CD4-positive, CD25-positive, alpha-beta regulatory T cell (primary cell): Measurements from ENCODE around the gene CCBE1. TPM values are rescaled to one million over a fixed set of nuclear protein-coding genes. Genes with fewer than 3 reads are reported as not detected.

Experiments
- ATAC-seq, 2 donors: fragments of 150-1000 bp; cut with Tn5 transposase; one replicate each; pipeline ENCODE4 v1.10.0; 2021; ENCODE audit warnings: low read depth in 2 of 2, moderate number of reproducible peaks in 2 of 2, moderate library complexity in 1 of 2
- DNase-seq, 3 donors: peaks; one replicate each; pipeline versions ENCODE4 v3.0.0 to v3.0.0-alpha.2; 2012 to 2022; ENCODE audit warnings: mixed read lengths in 1 of 3
- H3K27ac ChIP-seq: one replicate; pipeline ENCODE4 v1.7.0; 2013; ENCODE audit warnings: mild to moderate bottlenecking, low read length; ENCODE audit not compliant: insufficient read depth, poor library complexity, severe bottlenecking
- H3K27me3 ChIP-seq: one replicate; pipeline ENCODE4 v1.7.0; 2013; ENCODE audit warnings: low read length; ENCODE audit not compliant: control insufficient read depth, insufficient read depth
- H3K36me3 ChIP-seq: one replicate; pipeline ENCODE4 v1.7.0; 2013; ENCODE audit warnings: mild to moderate bottlenecking, low read length, moderate library complexity; ENCODE audit not compliant: control insufficient read depth, insufficient read depth
- H3K4me1 ChIP-seq: 2 replicates; pipeline ENCODE4 v1.7.0; 2013; ENCODE audit warnings: mild to moderate bottlenecking, low read length; ENCODE audit not compliant: insufficient read depth, control insufficient read depth, poor library complexity, severe bottlenecking
- H3K4me3 ChIP-seq: one replicate; pipeline ENCODE4 v1.7.0; 2013; ENCODE audit warnings: low read depth, mild to moderate bottlenecking, low read length, moderate library complexity
- H3K9me3 ChIP-seq, 2 experiments: 1 replicate in 1 of 2; 2 replicates in 1 of 2; pipeline ENCODE4 v1.7.0; 2013; ENCODE audit warnings: low read length in 2 of 2, mild to moderate bottlenecking in 1 of 2, moderate library complexity in 1 of 2; ENCODE audit not compliant: control insufficient read depth in 2 of 2
- H3K27ac Mint-ChIP-seq, 3 donors: one replicate each; pipeline ENCODE4 v1.8.0; 2020 to 2022; ENCODE audit warnings: mild to moderate bottlenecking in 3 of 3, mixed read lengths in 3 of 3, moderate library complexity in 2 of 3
- H3K27me3 Mint-ChIP-seq: one replicate; pipeline ENCODE4 v1.8.0; 2022; ENCODE audit warnings: mild to moderate bottlenecking, mixed read lengths
- H3K36me3 Mint-ChIP-seq: one replicate; pipeline ENCODE4 v1.8.0; 2020; ENCODE audit warnings: mixed read lengths
- H3K4me1 Mint-ChIP-seq, 4 donors: one replicate each; pipeline ENCODE4 v1.8.0; 2020 to 2022; ENCODE audit warnings: mixed read lengths in 4 of 4, mild to moderate bottlenecking in 1 of 4
- H3K4me3 Mint-ChIP-seq, 4 donors: one replicate each; pipeline ENCODE4 v1.8.0; 2020 to 2022; ENCODE audit warnings: mild to moderate bottlenecking in 4 of 4, mixed read lengths in 4 of 4, moderate library complexity in 3 of 4
- H3K9me3 Mint-ChIP-seq, 7 donors: one replicate each; pipeline ENCODE4 v1.8.0; 2020 to 2022; ENCODE audit warnings: mixed read lengths in 7 of 7, mild to moderate bottlenecking in 3 of 7, moderate library complexity in 2 of 7
- polyA plus RNA-seq, 4 donors: library from polyadenylated mRNA; unstranded; fragments of 300-500 nt; fragmentation: Illumina TruSeq; gene quantifications; one replicate each; pipeline ENCODE4 v1.2.3, GENCODE V29; 2021
- total RNA-seq: library from RNA; stranded (reverse); gene quantifications from one replicate; pipeline ENCODE4 v1.2.3, GENCODE V29; 2022

Gene CCBE1
- total and polyA plus RNA-seq, 5 donors from 2014 or later = not detected

GRCh38 chr18:59700535-59700967 lies 3.3 kb upstream of the CCBE1 start:
- ATAC-seq (no peak), DNase-seq (no peak)
- Histone ChIP-seq H3K4me3 (no peak overlapping the region), H3K9me3 (no peaks in the 10 kb centered on the region), H3K27ac (no peak overlapping the region), H3K4me1 (peaks cover 12% of the 10 kb centered on the region), H3K27me3 (peaks cover 20% of the 10 kb centered on the region), H3K36me3 (no peaks in the 10 kb centered on the region)
- H3K27ac Mint-ChIP-seq = no peak overlapping the region
- peaks cover 0 to 2% (median 0%) of the 10 kb centered on the region in 7 donors for H3K9me3 Mint-ChIP-seq
- H3K4me3 Mint-ChIP-seq = no peak overlapping the region
- peaks cover 49% of the 10 kb centered on the region for H3K27me3 Mint-ChIP-seq
- H3K36me3 Mint-ChIP-seq = no peaks in the 10 kb centered on the region
- H3K4me1 Mint-ChIP-seq = peaks cover 4 to 16% (median 10%) of the 10 kb centered on the region in 4 donors

DNA sequence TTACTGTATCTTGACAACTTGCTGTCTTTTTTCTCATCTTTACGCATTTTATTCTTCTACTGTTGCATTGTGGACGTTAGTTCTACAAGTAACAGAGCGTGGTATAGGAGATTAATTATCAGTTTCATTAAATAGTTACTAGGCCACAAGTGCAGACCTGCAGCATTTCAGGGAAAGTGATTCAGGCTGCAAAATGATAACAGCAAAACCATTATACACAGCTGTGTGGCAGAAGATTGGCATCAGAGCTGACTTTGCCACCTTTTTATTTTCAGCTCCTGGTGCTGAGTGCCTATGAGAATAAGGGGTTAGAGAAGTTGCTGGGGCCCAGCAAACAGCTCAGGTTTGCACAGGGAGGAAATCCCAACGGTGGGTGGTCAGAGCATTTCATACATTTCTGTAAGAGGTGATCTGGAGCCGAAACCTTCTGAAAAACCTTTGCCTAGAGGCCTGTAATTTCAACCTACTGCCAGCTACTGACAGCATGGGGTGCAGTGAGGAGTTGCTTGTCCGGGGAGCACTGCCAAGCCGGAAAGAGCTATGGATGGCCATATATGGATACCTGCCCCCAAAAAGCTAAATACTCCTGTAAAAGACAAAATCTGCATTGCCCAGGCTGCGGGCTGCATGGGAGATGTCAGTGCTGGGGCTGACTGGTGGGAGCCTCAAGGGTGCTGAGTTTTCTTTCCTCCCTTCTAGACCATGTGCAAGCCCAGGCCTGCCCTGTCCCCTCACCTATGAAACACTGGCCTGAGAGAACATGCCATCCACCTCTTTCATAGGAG lies 2.7 kb upstream of the CCBE1 start:
- peaks cover 55% of the 10 kb centered on the region for H3K27me3 Mint-ChIP-seq
- Histone ChIP-seq H3K36me3 (no peaks in the 10 kb centered on the region), H3K4me1 (peaks cover 12% of the 10 kb centered on the region), H3K27me3 (peaks cover 26% of the 10 kb centered on the region), H3K27ac (no peak overlapping the region), H3K4me3 (no peak overlapping the region), H3K9me3 (no peaks in the 10 kb centered on the region)
- ATAC-seq (no peak), DNase-seq (no peak)
- H3K4me3 Mint-ChIP-seq = no peak overlapping the region
- no peaks in the 10 kb centered on the region for H3K36me3 Mint-ChIP-seq
- H3K27ac Mint-ChIP-seq = no peak overlapping the region
- peaks cover 4 to 17% (median 10%) of the 10 kb centered on the region in 4 donors for H3K4me1 Mint-ChIP-seq
- H3K9me3 Mint-ChIP-seq = peaks cover 0 to 2% (median 0%) of the 10 kb centered on the region in 7 donors

DNA sequence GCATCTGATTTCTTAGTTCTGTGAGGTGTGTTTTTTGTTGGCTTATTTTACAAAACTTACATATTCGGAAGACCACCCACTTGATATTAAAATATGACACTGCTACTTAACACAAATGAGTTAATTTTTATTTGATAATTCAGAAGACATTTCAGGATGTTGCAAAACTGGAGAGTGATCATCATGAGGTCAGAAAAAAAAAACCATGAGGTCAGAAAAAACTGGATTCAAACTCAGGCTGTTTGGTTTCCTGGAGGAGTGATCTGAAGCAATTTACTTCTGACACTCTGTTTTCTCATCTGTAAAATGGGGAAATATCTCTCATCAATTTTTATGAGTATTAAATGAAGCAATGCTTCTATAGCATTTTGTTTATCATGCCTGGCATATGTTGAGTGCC lies 1.8 kb upstream of the CCBE1 start:
- Mint-ChIP-seq H3K4me3 (no peak overlapping the region), H3K36me3 (no peaks in the 10 kb centered on the region), H3K4me1 (peaks cover 4 to 17% (median 10%) of the 10 kb centered on the region in 4 donors), H3K9me3 (peaks cover 0 to 2% (median 0%) of the 10 kb centered on the region in 7 donors), H3K27me3 (peaks cover 64% of the 10 kb centered on the region), H3K27ac (no peak overlapping the region)
- ATAC-seq = no peak
- H3K9me3 ChIP-seq = no peaks in the 10 kb centered on the region
- DNase-seq = no peak
- no peak overlapping the region for H3K4me3 ChIP-seq
- H3K36me3 ChIP-seq = no peaks in the 10 kb centered on the region
- no peak overlapping the region for H3K27ac ChIP-seq
- H3K27me3 ChIP-seq = peaks cover 34% of the 10 kb centered on the region
- H3K4me1 ChIP-seq = peaks cover 12% of the 10 kb centered on the region

- Mint-ChIP-seq H3K9me3 (peaks cover 0 to 2% (median 0%) of the 10 kb centered on the region in 7 donors), H3K4me3 (no peak overlapping the region), H3K27ac (no peak overlapping the region), H3K36me3 (no peaks in the 10 kb centered on the region), H3K27me3 (peaks cover 76% of the 10 kb centered on the region), H3K4me1 (peaks cover 4 to 17% (median 10%) of the 10 kb centered on the region in 4 donors)
- Histone ChIP-seq H3K4me1 (peaks cover 12% of the 10 kb centered on the region), H3K27me3 (peaks cover 34% of the 10 kb centered on the region), H3K27ac (no peak overlapping the region), H3K9me3 (no peaks in the 10 kb centered on the region), H3K36me3 (no peaks in the 10 kb centered on the region), H3K4me3 (no peak overlapping the region)
- DNase-seq (no peak), ATAC-seq (no peak)
Observed at GRCh38 chr18:59696311-59697235, 650 bp downstream of the CCBE1 start.

DNA sequence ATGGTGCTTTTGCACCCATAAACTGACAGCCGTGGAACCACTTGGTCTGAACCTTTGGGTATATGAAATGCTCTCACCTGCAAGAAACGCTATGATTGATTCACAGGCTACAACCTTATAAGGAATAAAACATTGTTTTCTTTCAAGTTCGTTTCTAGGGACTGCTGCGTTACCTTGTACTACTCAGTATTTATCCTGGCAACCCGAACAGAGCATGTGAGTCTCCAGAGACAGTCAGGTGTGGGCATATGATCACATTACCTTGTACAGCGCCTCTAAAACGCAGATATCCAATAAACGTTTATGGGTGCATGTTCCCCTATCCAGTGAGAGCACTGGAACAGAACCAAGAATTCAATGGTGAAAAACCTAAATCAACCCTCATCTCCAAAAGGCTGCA lies 1.7 kb downstream of the CCBE1 start:
- Mint-ChIP-seq H3K27me3 (peaks cover 76% of the 10 kb centered on the region), H3K4me1 (peaks cover 4 to 17% (median 10%) of the 10 kb centered on the region in 4 donors), H3K4me3 (no peak overlapping the region), H3K27ac (no peak overlapping the region), H3K9me3 (no peaks in the 10 kb centered on the region), H3K36me3 (no peaks in the 10 kb centered on the region)
- Histone ChIP-seq H3K36me3 (no peaks in the 10 kb centered on the region), H3K27ac (no peak overlapping the region), H3K4me1 (peaks cover 12% of the 10 kb centered on the region), H3K4me3 (no peak overlapping the region), H3K9me3 (no peaks in the 10 kb centered on the region), H3K27me3 (peaks cover 33% of the 10 kb centered on the region)
- DNase-seq (no peak), ATAC-seq (no peak)

GRCh38 chr18:59694824-59695223 lies 2.4 kb downstream of the CCBE1 start:
- Histone ChIP-seq H3K4me3 (no peak overlapping the region), H3K27me3 (peaks cover 33% of the 10 kb centered on the region), H3K27ac (no peak overlapping the region), H3K4me1 (peaks cover 12% of the 10 kb centered on the region), H3K9me3 (no peaks in the 10 kb centered on the region), H3K36me3 (no peaks in the 10 kb centered on the region)
- H3K9me3 Mint-ChIP-seq = no peaks in the 10 kb centered on the region
- H3K36me3 Mint-ChIP-seq = no peaks in the 10 kb centered on the region
- DNase-seq (no peak), ATAC-seq (no peak)
- no peak overlapping the region for H3K4me3 Mint-ChIP-seq
- H3K27me3 Mint-ChIP-seq = peaks cover 76% of the 10 kb centered on the region
- H3K27ac Mint-ChIP-seq = no peak overlapping the region
- H3K4me1 Mint-ChIP-seq = peaks cover 4 to 17% (median 10%) of the 10 kb centered on the region in 4 donors

GRCh38 chr18:59691996-59692395 lies 5.2 kb downstream of the CCBE1 start:
- peaks cover 66% of the 10 kb centered on the region for H3K27me3 Mint-ChIP-seq
- H3K4me1 Mint-ChIP-seq = peaks cover 3 to 10% (median 5%) of the 10 kb centered on the region in 4 donors
- no peak overlapping the region for H3K27ac Mint-ChIP-seq
- H3K4me3 ChIP-seq = no peak overlapping the region
- peaks cover 24% of the 10 kb centered on the region for H3K27me3 ChIP-seq
- H3K4me3 Mint-ChIP-seq = no peak overlapping the region
- H3K4me1 ChIP-seq = peaks cover 4% of the 10 kb centered on the region
- H3K9me3 ChIP-seq = no peaks in the 10 kb centered on the region
- H3K9me3 Mint-ChIP-seq = no peaks in the 10 kb centered on the region
- H3K27ac ChIP-seq = no peak overlapping the region
- no peak for ATAC-seq
- DNase-seq = no peak
- no peaks in the 10 kb centered on the region for H3K36me3 Mint-ChIP-seq
- H3K36me3 ChIP-seq = no peaks in the 10 kb centered on the region
